ENCODE data around the gene AHCTF1. TPM values are rescaled to one million over a fixed set of nuclear protein-coding genes. Genes with fewer than 3 reads are reported as not detected.

AHCTF1 gene
- total RNA-seq, 1 donor, result 32.6 TPM

GRCh38 chr1:246971969-246972368 is 40.2 kb upstream of the AHCTF1 start:
- Histone ChIP-seq H4K20me1 (ENCODE audit: insufficient read depth, low read length) (no peaks in the 10 kb centered on the region), H3K27me3 (ENCODE audit: insufficient read depth, low read length) (no peaks in the 10 kb centered on the region), H2AFZ (ENCODE audit: low read length) (no peak overlapping the region), H3K4me1 (ENCODE audit: insufficient read depth, low read length) (no peaks in the 10 kb centered on the region), H3K27ac (ENCODE audit: low read depth, low read length) (no peak overlapping the region), H3K4me2 (ENCODE audit: insufficient read depth, low read length) (no peak overlapping the region), H3K9me3 (ENCODE audit: low read depth, low read length) (no peaks in the 10 kb centered on the region), H3K4me3 (ENCODE audit: insufficient read depth, low read length) (no peak overlapping the region), H3K79me2 (ENCODE audit: insufficient read depth, low read length) (no peaks in the 10 kb centered on the region), H3K36me3 (ENCODE audit: insufficient read depth, low read length) (no peaks in the 10 kb centered on the region)
- no peak for TF ChIP-seq CTCF (IDR thresholded peaks at IDR 0.05; ENCODE audit: extremely low read depth, low read depth, low read length)
- DNase-seq (ENCODE audit: insufficient read length, low spot score, missing footprints), result no peak

- Histone ChIP-seq H3K27ac (ENCODE audit: low read depth, low read length) (no peak overlapping the region), H3K9me3 (ENCODE audit: low read depth, low read length) (no peaks in the 10 kb centered on the region), H3K4me1 (ENCODE audit: insufficient read depth, low read length) (no peaks in the 10 kb centered on the region), H3K4me2 (ENCODE audit: insufficient read depth, low read length) (peak overlapping the region; percentile 61), H3K27me3 (ENCODE audit: insufficient read depth, low read length) (no peaks in the 10 kb centered on the region), H3K36me3 (ENCODE audit: insufficient read depth, low read length) (no peaks in the 10 kb centered on the region), H4K20me1 (ENCODE audit: insufficient read depth, low read length) (no peaks in the 10 kb centered on the region), H3K4me3 (ENCODE audit: insufficient read depth, low read length) (no peak overlapping the region), H2AFZ (ENCODE audit: low read length) (no peak overlapping the region), H3K79me2 (ENCODE audit: insufficient read depth, low read length) (no peaks in the 10 kb centered on the region)
- peak; percentile 71 for TF ChIP-seq CTCF (IDR thresholded peaks at IDR 0.05; ENCODE audit: extremely low read depth, low read depth, low read length)
- DNase-seq (ENCODE audit: insufficient read length, low spot score, missing footprints), result no peak
Measured at GRCh38 chr1:246971090-246971721, 39.5 kb upstream of the AHCTF1 start.

- Histone ChIP-seq H2AFZ (ENCODE audit: low read length) (no peak overlapping the region), H3K4me1 (ENCODE audit: insufficient read depth, low read length) (no peaks in the 10 kb centered on the region)
- TF ChIP-seq CTCF (IDR thresholded peaks at IDR 0.05; ENCODE audit: extremely low read depth, low read depth, low read length), result no peak
Measured at GRCh38 chr1:246969621-246970020, 37.9 kb upstream of the AHCTF1 start.

GRCh38 chr1:246966502-246966901 is 34.8 kb upstream of the AHCTF1 start:
- Histone ChIP-seq H3K27ac (ENCODE audit: low read depth, low read length) (no peak overlapping the region), H2AFZ (ENCODE audit: low read length) (no peak overlapping the region), H3K4me3 (ENCODE audit: insufficient read depth, low read length) (no peak overlapping the region), H3K79me2 (ENCODE audit: insufficient read depth, low read length) (no peaks in the 10 kb centered on the region), H3K4me2 (ENCODE audit: insufficient read depth, low read length) (no peak overlapping the region), H3K9me3 (ENCODE audit: low read depth, low read length) (no peaks in the 10 kb centered on the region), H3K27me3 (ENCODE audit: insufficient read depth, low read length) (no peaks in the 10 kb centered on the region), H3K4me1 (ENCODE audit: insufficient read depth, low read length) (no peaks in the 10 kb centered on the region), H3K36me3 (ENCODE audit: insufficient read depth, low read length) (no peaks in the 10 kb centered on the region), H4K20me1 (ENCODE audit: insufficient read depth, low read length) (no peaks in the 10 kb centered on the region)
- DNase-seq (ENCODE audit: insufficient read length, low spot score, missing footprints), result no peak
- TF ChIP-seq CTCF (IDR thresholded peaks at IDR 0.05; ENCODE audit: extremely low read depth, low read depth, low read length), result no peak

More at GRCh38 chr1:246969621-246970020, 37.9 kb upstream of the AHCTF1 start:
- Histone ChIP-seq H3K4me3 (ENCODE audit: insufficient read depth, low read length) (no peak overlapping the region), H3K79me2 (ENCODE audit: insufficient read depth, low read length) (no peaks in the 10 kb centered on the region), H3K27me3 (ENCODE audit: insufficient read depth, low read length) (no peaks in the 10 kb centered on the region), H3K9me3 (ENCODE audit: low read depth, low read length) (no peaks in the 10 kb centered on the region), H3K27ac (ENCODE audit: low read depth, low read length) (no peak overlapping the region), H4K20me1 (ENCODE audit: insufficient read depth, low read length) (no peaks in the 10 kb centered on the region), H3K4me2 (ENCODE audit: insufficient read depth, low read length) (no peak overlapping the region), H3K36me3 (ENCODE audit: insufficient read depth, low read length) (no peaks in the 10 kb centered on the region)
- DNase-seq (ENCODE audit: insufficient read length, low spot score, missing footprints), result no peak

Measured in osteoblast (primary cell).